CD4-positive, alpha-beta T cell treated with Interleukin-6 at 100 ng/mL for 8 hours (primary cell): ENCODE measurements around the gene CFLAR.
A peak's percentile ranks its signal among the peaks of the same experiment; 100 is the strongest.
"Not testable (repeated sequence)": the region's sequence is repeated elsewhere in the genome, so short reads cannot be mapped to it uniquely, and the experiment has no call there.

Experiments used
- DNase-seq: peaks from one replicate; pipeline ENCODE4 v3.0.0-alpha.2; 2020; ENCODE audit warnings: mixed read lengths, low spot score

Gene CFLAR

DNA sequence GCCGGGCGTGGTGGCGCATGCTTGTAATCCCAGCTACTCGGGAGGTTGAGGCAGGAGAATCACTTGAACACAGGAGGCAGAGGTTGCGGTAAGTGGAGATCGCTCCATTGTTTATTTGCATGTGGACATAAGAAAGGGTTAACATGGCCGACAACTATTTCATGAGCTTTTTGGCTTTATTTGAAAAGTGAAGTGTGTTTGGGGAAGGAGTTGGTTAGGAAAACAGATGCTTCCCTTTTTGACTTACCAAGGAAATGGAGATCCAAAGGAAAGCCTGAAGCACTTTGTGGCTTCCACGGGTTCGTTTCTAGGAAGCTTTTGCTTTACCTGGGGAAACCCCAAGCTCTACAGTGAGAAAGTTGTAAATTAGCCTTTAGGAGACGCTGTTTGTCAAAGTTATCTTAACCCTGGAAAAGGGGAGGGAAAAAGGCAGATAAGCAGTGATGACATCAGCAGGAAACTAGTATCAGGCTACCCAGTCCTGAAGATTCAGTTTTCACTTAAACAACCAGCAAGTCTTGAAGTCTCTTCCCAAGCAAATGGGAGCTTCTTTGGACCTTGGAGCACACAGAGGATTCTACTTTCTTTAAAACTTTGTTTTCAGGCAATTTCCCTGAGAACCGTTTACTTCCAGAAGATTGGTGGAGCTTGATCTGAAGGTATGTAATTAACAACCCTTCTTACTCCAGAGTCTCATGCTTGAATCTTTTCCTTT is 66.8 kb downstream of the CFLAR start, which contains the start of gene CASP10:
TSS of gene CASP10 (plus strand) at position 492 of the 715 bp plus-strand sequence. CDS start 2,637 bp downstream, outside the sequence.
- peak; percentile 73 for DNase-seq

DNA sequence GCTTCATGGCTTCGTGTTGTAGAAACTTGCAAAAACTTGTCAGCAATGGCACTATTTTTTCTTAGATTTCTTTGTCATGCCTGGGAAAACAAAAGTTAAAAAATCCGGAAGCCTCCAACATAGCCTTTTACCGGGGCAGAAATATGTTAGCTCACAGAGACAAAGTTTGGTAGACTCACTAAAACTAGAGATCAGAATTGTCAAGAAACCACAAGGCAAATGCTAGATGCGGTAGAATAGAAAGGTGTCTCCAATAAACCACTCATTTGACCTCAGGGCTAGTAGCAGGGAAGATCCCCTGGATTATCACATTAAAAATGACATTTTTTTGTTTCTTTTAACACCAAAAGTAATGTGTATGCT is 67.4 kb downstream of the CFLAR start:
- DNase-seq = no peak

GRCh38 chr2:201183835-201184234 is 67.9 kb downstream of the CFLAR start:
- not testable (repeated sequence) for DNase-seq

DNA sequence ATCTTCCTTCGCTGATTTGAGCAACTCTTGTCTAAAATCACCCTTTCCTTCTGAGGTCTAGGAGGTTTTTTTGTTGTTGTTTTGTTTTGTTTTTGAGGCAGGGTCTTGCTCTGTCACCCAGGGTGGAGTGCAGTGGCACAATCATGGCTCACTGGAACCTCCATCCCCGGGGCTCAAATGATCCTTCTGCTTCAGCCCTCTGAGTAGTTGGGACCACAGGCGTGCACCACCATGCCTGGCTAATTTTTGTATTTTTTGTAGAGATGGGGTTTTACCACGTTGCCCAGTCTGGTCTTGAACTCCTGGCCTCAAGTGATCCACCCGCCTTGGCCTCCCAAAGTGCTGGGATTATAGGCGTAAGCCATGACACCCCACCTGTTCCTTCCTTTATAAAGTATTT is 68.3 kb downstream of the CFLAR start:
- DNase-seq = not testable (repeated sequence)

DNA sequence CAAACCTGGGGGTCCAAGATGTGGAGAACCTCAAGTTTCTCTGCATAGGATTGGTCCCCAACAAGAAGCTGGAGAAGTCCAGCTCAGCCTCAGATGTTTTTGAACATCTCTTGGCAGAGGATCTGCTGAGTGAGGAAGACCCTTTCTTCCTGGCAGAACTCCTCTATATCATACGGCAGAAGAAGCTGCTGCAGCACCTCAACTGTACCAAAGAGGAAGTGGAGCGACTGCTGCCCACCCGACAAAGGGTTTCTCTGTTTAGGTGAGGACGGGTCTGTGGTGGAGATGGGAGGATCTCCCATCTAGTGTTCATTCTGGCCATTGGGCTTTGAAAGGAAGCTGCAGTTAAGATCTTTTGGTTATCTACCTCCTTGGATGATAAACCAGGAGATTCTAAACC is 69.9 kb downstream of the CFLAR start:
- no peak for DNase-seq

GRCh38 chr2:201186982-201187381 is 71.0 kb downstream of the CFLAR start:
- no peak for DNase-seq

GRCh38 chr2:201188449-201188848 is 72.5 kb downstream of the CFLAR start:
- DNase-seq = no peak

GRCh38 chr2:201191132-201191875 is 75.3 kb downstream of the CFLAR start:
- DNase-seq = peak; percentile 60

GRCh38 chr2:201194097-201194496 is 78.1 kb downstream of the CFLAR start:
- peak; percentile 36 for DNase-seq

- no peak for DNase-seq
Observed at GRCh38 chr2:201195331-201195730, 79.4 kb downstream of the CFLAR start.

- no peak for DNase-seq
Observed at GRCh38 chr2:201196003-201196402, 80.0 kb downstream of the CFLAR start.

DNA sequence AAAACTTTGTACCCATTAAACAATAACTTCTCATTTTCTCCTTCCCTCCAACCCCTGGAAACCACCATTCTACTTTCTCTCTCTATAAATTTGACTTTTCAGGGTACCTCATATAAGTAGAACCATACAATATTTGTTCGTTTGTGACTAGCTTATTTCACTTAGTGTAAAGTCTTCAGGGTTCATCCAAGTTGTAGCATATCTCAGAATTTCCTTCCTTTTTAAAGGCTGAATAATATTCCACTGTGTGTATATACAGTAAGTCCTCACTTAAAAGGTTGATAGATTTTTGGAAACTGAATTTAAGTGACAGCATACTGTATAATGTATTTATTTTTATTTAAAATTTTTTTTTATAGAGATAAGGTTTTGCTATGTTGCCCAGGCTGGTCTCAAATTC is 80.8 kb downstream of the CFLAR start:
- no peak for DNase-seq

DNA sequence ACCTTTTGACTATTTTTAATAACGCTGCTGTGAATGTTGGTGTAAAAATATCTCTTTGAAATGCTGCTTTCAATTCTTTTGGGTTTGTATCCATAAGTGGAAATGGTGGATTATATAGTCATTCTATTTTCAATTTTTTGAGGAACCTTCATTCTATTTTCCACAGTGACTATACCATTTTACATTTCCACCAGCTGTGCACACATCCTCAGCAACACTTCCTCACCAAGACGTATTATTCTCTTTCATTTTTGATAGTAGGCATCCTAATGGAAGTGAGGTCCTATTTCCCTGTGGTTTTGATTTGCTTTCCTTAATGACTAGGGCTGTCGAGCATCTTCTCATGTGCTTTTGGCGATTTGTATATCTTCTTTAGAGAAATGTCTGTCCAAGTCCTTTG is 81.8 kb downstream of the CFLAR start:
- DNase-seq = no peak

DNA sequence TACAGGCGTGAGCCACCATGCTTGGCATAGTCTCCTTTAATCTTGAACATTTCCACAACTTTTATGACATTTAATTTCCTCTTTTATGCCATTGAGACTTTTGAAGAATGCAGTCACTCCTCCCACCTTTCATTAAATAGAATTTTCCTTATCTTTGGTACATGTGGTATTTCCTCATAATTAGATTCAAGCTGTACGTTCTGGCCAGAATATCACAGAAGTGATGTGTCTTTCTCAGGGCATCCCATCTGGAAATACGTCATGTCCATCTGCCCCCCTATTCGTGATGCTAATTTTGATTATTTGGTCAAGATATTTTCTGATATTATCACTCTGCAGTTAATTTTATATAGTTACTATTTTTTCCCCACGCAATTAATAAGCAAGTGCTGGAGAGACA is 83.9 kb downstream of the CFLAR start:
- no peak for DNase-seq

DNA sequence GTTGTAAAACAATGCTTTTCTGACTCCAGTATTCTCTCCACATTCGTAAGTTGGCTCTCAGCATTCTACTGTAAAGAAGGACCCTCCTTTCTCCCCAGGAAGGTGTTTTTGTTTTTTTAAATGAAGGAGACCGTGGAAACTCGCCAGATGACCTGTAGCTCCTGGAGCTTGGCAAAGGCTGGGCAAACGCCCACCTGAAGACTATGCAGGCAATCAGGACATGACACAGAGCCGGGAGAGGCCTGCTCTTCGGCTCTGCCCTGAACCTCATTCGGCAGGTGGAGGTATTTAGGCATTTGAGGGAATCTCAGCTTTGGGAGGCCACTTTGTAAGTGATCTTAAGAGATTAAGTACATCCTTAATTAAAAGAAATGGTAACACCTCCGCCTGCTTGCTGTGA is 84.4 kb downstream of the CFLAR start:
- DNase-seq = no peak

GRCh38 chr2:201201371-201201770 is 85.4 kb downstream of the CFLAR start:
- DNase-seq = no peak

GRCh38 chr2:201203916-201204654 is 88.1 kb downstream of the CFLAR start:
- DNase-seq = no peak

DNA sequence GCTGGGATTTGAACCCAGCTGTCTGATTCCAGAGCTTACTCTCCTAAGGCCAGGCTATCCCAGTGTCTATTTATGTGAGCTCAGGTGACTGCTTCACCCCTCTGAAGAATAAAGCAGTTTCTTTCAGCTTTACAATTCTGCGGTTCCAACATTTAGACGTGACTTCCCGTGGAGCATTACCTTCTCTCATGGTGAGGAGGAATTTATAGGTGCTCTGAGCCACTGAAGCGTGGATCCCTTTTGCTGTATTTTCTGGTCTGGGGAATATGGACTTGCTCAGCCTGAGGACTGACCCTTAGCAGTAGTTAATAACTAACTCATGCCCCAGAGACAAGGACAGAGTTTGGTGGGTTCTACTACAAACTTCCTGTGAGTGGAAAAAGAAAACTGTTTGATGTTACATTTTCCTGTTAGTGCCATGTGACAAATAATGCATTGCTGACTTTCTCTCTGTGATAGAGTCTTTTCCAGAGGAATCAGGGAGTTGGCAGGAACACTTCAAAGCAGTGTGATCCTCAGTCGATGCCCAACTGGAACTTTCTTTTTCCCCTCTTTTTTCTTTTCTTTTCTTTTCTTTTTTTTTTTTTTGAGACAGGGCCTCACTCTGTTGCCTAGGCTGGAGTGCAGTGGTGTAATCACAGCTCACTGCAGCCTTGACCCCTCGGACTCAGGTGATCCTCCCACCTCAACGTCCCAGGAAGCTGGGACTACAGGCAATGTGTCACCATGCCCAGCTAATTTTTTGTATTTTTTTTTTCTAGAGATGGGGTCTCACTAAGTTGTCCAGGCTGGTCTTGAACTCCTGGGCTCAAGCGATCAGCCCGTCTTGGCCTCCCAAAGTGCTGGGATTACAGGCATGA is 88.9 kb downstream of the CFLAR start:
- DNase-seq = no peak

GRCh38 chr2:201205515-201205849 is 89.5 kb downstream of the CFLAR start:
- no peak for DNase-seq

- DNase-seq = no peak
Observed at GRCh38 chr2:201208563-201209252, 92.7 kb downstream of the CFLAR start.

- no peak for DNase-seq
Observed at GRCh38 chr2:201215963-201216362, 100.0 kb downstream of the CFLAR start.
